K562 (cell line): ENCODE results near the gene CUL1. TPM values are rescaled to one million over a fixed set of nuclear protein-coding genes. Genes with fewer than 3 reads are reported as not detected.
A peak's percentile ranks its signal among the peaks of the same experiment; 100 is the strongest.

ENCODE experiments used
- CTCF ChIP-seq, 3 experiments: IDR thresholded peaks in 2 of 3; conservative IDR thresholded peaks in 1 of 3; 2 replicates each; pipeline ENCODE4 v1.5.1; 2011 to 2012; ENCODE audit warnings: low read length in 3 of 3, mild to moderate bottlenecking in 3 of 3, control low read depth in 2 of 3, improper control_type of control experiment in 1 of 3, inconsistent platforms in 1 of 3, low read depth in 1 of 3, mixed read lengths in 1 of 3, moderate library complexity in 1 of 3; ENCODE audit not compliant: insufficient read depth in 2 of 3
- HLTF ChIP-seq: fragments of 450-650 bp; IDR thresholded peaks from 2 replicates; pipeline ENCODE4 v1.6.1; 2016
- PKNOX1 ChIP-seq: fragments of 450-650 bp; IDR thresholded peaks from 2 replicates; pipeline ENCODE4 v1.6.1; 2016
- PRDM10 ChIP-seq: fragments of 450-650 bp; IDR thresholded peaks from 2 replicates; pipeline ENCODE4 v1.6.1; 2018; ENCODE audit not compliant: partially characterized antibody
- SRSF3 ChIP-seq: fragments of 200-400 bp; formaldehyde crosslinking; IDR thresholded peaks from 2 replicates; pipeline ENCODE4 v1.6.1; 2016; ENCODE audit warnings: mild to moderate bottlenecking, low read length, moderate library complexity; ENCODE audit not compliant: insufficient read depth
- STAT5A ChIP-seq: IDR thresholded peaks from 2 replicates; pipeline ENCODE4 v1.6.1; 2012; ENCODE audit warnings: low read length, inconsistent platforms, borderline replicate concordance
- ZNF146 ChIP-seq: IDR thresholded peaks from one replicate; pipeline ENCODE4 v1.6.1; 2018; ENCODE audit warnings: missing compliant biosample characterization; ENCODE audit not compliant: unreplicated experiment
- polyA plus RNA-seq, 8 experiments: library from polyadenylated mRNA; depleted of rRNA in 4 of 8; stranded (reverse) in 5 of 8; unstranded in 3 of 8; fragments of >200 nt; fragmentation: Nextera tagmentation in 2 of 8; fragmentation: Illumina TruSeq in 1 of 8; extraction: Ambion mirVana in 2 of 8; extraction: Trizol in 1 of 8; gene quantifications; 2 replicates each; pipeline versions ENCODE4 v1.2.1 to v1.2.3, GENCODE V29; 2011 to 2014; ENCODE audit warnings: inconsistent platforms in 1 of 8, missing spikeins in 1 of 8
- total RNA-seq, 7 experiments: library from RNA; depleted of rRNA in 6 of 7; stranded (reverse); fragments of >200 nt in 6 of 7; fragmentation: Illumina TruSeq in 2 of 7; extraction: Trizol in 2 of 7; gene quantifications; 2 replicates each; pipeline versions ENCODE4 v1.2.1 to v1.2.3, GENCODE V29; 2011 to 2021; ENCODE audit warnings: low replicate concordance in 1 of 7

CUL1 gene
- total and polyA plus RNA-seq, 9 of the 15 experiments (the other 6 are each of a cell fraction or from before 2014, with no cell fraction given) = 31.5 to 107 (median 96.5) TPM

- TF ChIP-seq CTCF (IDR thresholded peaks at IDR 0.05 in 2 of 3, conservative IDR thresholded peaks at IDR 0.05 in 1 of 3; ENCODE audit: insufficient read depth in 2 of 3, low read depth in 1 of 3, low read length in 3 of 3) (peak; percentile 20 to 81 (median 48); a peak in 4 of 6 replicates), ZNF146 (peak; percentile 3), SRSF3 (no peak), HLTF (no peak), PRDM10 (no peak), STAT5A (no peak), PKNOX1 (peak; percentile 31; the same call in 1 of the 2 replicates)
Observed at GRCh38 chr7:148747274-148747673, 48.6 kb downstream of the CUL1 start (continued).
